HepG2 (cell line): Measurements from ENCODE around the gene RILPL1. TPM values are rescaled to one million over a fixed set of nuclear protein-coding genes. Genes with fewer than 3 reads are reported as not detected.

Experiments
- CHD4 ChIP-seq: fragments of 200-600 bp; sonication (generic); IDR thresholded peaks from 2 replicates; pipeline ENCODE4 v1.7.0; 2017; ENCODE audit warnings: mild to moderate bottlenecking, low read length, borderline replicate concordance
- CREB1 ChIP-seq, 2 experiments: fragments of 450-650 bp in 1 of 2; IDR thresholded peaks; 2 replicates each; pipeline ENCODE4 v1.6.1; 2016 to 2017; ENCODE audit warnings: control low read depth in 1 of 2, mild to moderate bottlenecking in 1 of 2, missing compliant biosample characterization in 1 of 2, missing genetic modification characterization in 1 of 2
- CREM ChIP-seq, 2 experiments: sonication (generic) in 1 of 2; formaldehyde crosslinking in 1 of 2; IDR thresholded peaks; 2 replicates each; pipeline versions ENCODE4 v1.4.0 to v1.6.1; 2016 to 2020; ENCODE audit warnings: antibody characterized with exemption in 1 of 2, mild to moderate bottlenecking in 1 of 2, missing genetic modification reagents in 1 of 2
- HNRNPL ChIP-seq: fragments of 200-400 bp; formaldehyde crosslinking; IDR thresholded peaks from 2 replicates; pipeline ENCODE4 v1.6.1; 2017; ENCODE audit warnings: mild to moderate bottlenecking, low read depth, low read length
- MEIS1 ChIP-seq: sonication (generic); formaldehyde crosslinking; IDR thresholded peaks from 2 replicates; pipeline ENCODE4 v1.9.0; 2021; ENCODE audit warnings: mild to moderate bottlenecking, missing genetic modification reagents, moderate library complexity, borderline replicate concordance
- NR2F6 ChIP-seq, 2 experiments: IDR thresholded peaks; 2 replicates each; pipeline ENCODE4 v1.6.1; 2016; ENCODE audit warnings: antibody characterized with exemption in 1 of 2, mild to moderate bottlenecking in 1 of 2
- PAX8 ChIP-seq: sonication (generic); formaldehyde crosslinking; IDR thresholded peaks from 2 replicates; pipeline ENCODE4 v1.8.0; 2022; ENCODE audit warnings: mild to moderate bottlenecking, missing genetic modification reagents, borderline replicate concordance
- PHF21A ChIP-seq: sonication (generic); formaldehyde crosslinking; IDR thresholded peaks from 2 replicates; pipeline ENCODE4 v1.5.0; 2020; ENCODE audit warnings: mild to moderate bottlenecking, missing genetic modification reagents
- PRPF4 ChIP-seq: fragments of 200-400 bp; formaldehyde crosslinking; IDR thresholded peaks from 2 replicates; pipeline ENCODE4 v1.6.1; 2016; ENCODE audit warnings: low read length, low read depth; ENCODE audit not compliant: poor library complexity, severe bottlenecking
- TFE3 ChIP-seq: IDR thresholded peaks from 2 replicates; pipeline ENCODE4 v1.6.1; 2016
- WIZ ChIP-seq: sonication (generic); formaldehyde crosslinking; IDR thresholded peaks from 2 replicates; pipeline ENCODE4 v1.5.1; 2020; ENCODE audit warnings: mild to moderate bottlenecking, missing genetic modification reagents
- ZNF234 ChIP-seq: sonication (generic); formaldehyde crosslinking; conservative IDR thresholded peaks from 2 replicates; pipeline ENCODE4 v1.5.1; 2020; ENCODE audit warnings: mild to moderate bottlenecking, missing genetic modification reagents
- ZNF256 ChIP-seq: sonication (generic); formaldehyde crosslinking; conservative IDR thresholded peaks from 2 replicates; pipeline ENCODE4 v1.4.0; 2020; ENCODE audit warnings: missing genetic modification reagents
- ZNF501 ChIP-seq: sonication (generic); formaldehyde crosslinking; IDR thresholded peaks from 2 replicates; pipeline ENCODE4 v1.5.1; 2020; ENCODE audit warnings: mild to moderate bottlenecking, moderate library complexity, missing genetic modification reagents
- ZNF652 ChIP-seq: IDR thresholded peaks from 2 replicates; pipeline ENCODE4 v1.6.1; 2016; ENCODE audit warnings: low read depth, borderline replicate concordance
- polyA plus RNA-seq, 8 experiments: library from polyadenylated mRNA; depleted of rRNA in 3 of 8; stranded (reverse) in 7 of 8; unstranded in 1 of 8; fragments of >200 nt; fragmentation: Illumina TruSeq in 4 of 8; extraction: Trizol in 4 of 8; gene quantifications; 2 replicates each; pipeline versions ENCODE4 v1.2.1 to v1.2.3, GENCODE V29; 2011 to 2016; ENCODE audit warnings: low read depth in 4 of 8, missing spikeins in 1 of 8, mixed read lengths in 1 of 8; ENCODE audit not compliant: insufficient read depth in 1 of 8
- total RNA-seq, 5 experiments: library from RNA; depleted of rRNA; stranded (reverse); fragments of >200 nt; fragmentation: Illumina TruSeq; extraction: Trizol; gene quantifications; 2 replicates each; pipeline ENCODE4 v1.2.3, GENCODE V29; 2016; ENCODE audit warnings: low read depth in 1 of 5
- TF ChIP-seq, protein P1 (sequence below): sonication (generic); formaldehyde crosslinking; IDR thresholded peaks from 2 replicates; pipeline ENCODE4 v1.9.0; 2021; ENCODE audit warnings: missing genetic modification reagents, borderline replicate concordance
- TF ChIP-seq, protein P2 (sequence below), 2 experiments: sonication (generic) in 1 of 2; formaldehyde crosslinking in 1 of 2; IDR thresholded peaks; 2 replicates each; pipeline versions ENCODE4 v1.6.1 to v1.9.0; 2014 to 2022; ENCODE audit warnings: antibody characterized with exemption in 1 of 2, borderline replicate concordance in 1 of 2, inconsistent platforms in 1 of 2, low read depth in 1 of 2, missing genetic modification reagents in 1 of 2

The RILPL1 gene
- total and polyA plus RNA-seq, 2 of the 13 experiments (the other 11 are each of a cell fraction or from before 2014, with no cell fraction given): 5.8 to 28.4 TPM

DNA sequence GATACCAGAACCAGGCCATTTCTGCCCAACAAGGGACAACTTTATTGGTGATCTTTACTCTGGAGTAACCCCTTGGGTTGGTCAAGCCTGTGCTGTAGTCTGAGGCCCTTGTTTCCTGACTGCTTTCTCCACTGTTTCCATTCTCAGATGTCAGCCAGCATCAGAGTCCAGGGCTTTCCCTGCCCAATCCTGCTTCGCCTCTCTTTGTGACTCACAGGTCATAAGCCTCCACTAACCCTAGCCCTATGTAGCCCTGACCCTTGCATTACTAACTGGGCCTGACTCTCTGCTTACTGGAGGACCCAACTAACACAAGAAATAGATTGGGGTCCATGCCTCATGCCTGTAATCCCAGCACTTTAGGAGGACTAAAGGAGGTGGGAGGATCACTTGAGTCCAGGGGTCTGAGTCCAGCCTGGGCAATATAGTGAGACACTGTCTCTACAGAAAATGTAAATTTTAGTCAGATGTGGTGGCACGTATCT is 84.2 kb downstream of the RILPL1 start (continued):
- TF ChIP-seq TFE3 (CRISPR knock-in tag): 0 out of 2 replicates have a peak, but pooled peaks have one; percentile 17
- no peak for TF ChIP-seq ZNF652
- TF ChIP-seq PAX8 (CRISPR knock-in tag): no peak
- TF ChIP-seq PRPF4: no peak
- TF ChIP-seq ZNF234 (CRISPR knock-in tag): no peak
- no peak for TF ChIP-seq HNRNPL
- peak; percentile 32; the same call in 1 of the 2 replicates for TF ChIP-seq ZNF501
- TF ChIP-seq NR2F6 (IDR thresholded peaks at IDR 0.05): peak; percentile 47
- TF ChIP-seq NR2F6 (CRISPR knock-in tag; IDR thresholded peaks at IDR 0.05): peak; percentile 27; the same call in 1 of the 2 replicates
- TF ChIP-seq, protein P1, sequence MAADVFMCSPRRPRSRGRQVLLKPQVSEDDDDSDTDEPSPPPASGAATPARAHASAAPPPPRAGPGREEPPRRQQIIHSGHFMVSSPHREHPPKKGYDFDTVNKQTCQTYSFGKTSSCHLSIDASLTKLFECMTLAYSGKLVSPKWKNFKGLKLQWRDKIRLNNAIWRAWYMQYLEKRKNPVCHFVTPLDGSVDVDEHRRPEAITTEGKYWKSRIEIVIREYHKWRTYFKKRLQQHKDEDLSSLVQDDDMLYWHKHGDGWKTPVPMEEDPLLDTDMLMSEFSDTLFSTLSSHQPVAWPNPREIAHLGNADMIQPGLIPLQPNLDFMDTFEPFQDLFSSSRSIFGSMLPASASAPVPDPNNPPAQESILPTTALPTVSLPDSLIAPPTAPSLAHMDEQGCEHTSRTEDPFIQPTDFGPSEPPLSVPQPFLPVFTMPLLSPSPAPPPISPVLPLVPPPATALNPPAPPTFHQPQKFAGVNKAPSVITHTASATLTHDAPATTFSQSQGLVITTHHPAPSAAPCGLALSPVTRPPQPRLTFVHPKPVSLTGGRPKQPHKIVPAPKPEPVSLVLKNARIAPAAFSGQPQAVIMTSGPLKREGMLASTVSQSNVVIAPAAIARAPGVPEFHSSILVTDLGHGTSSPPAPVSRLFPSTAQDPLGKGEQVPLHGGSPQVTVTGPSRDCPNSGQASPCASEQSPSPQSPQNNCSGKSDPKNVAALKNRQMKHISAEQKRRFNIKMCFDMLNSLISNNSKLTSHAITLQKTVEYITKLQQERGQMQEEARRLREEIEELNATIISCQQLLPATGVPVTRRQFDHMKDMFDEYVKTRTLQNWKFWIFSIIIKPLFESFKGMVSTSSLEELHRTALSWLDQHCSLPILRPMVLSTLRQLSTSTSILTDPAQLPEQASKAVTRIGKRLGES: no peak
- 0 out of 2 replicates have a peak, but pooled peaks have one; percentile 42 for TF ChIP-seq CHD4
- no peak for TF ChIP-seq CREM (IDR thresholded peaks at IDR 0.05)
- TF ChIP-seq CREM (CRISPR knock-in tag; IDR thresholded peaks at IDR 0.05): no peak
- no peak for TF ChIP-seq ZNF256 (CRISPR knock-in tag)
- TF ChIP-seq, protein P2, sequence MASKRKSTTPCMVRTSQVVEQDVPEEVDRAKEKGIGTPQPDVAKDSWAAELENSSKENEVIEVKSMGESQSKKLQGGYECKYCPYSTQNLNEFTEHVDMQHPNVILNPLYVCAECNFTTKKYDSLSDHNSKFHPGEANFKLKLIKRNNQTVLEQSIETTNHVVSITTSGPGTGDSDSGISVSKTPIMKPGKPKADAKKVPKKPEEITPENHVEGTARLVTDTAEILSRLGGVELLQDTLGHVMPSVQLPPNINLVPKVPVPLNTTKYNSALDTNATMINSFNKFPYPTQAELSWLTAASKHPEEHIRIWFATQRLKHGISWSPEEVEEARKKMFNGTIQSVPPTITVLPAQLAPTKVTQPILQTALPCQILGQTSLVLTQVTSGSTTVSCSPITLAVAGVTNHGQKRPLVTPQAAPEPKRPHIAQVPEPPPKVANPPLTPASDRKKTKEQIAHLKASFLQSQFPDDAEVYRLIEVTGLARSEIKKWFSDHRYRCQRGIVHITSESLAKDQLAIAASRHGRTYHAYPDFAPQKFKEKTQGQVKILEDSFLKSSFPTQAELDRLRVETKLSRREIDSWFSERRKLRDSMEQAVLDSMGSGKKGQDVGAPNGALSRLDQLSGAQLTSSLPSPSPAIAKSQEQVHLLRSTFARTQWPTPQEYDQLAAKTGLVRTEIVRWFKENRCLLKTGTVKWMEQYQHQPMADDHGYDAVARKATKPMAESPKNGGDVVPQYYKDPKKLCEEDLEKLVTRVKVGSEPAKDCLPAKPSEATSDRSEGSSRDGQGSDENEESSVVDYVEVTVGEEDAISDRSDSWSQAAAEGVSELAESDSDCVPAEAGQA (IDR thresholded peaks at IDR 0.05; ENCODE audit: low read depth): no peak
- TF ChIP-seq, protein P2 (CRISPR knock-in tag; IDR thresholded peaks at IDR 0.05; ENCODE audit: borderline replicate concordance): no peak
- no peak for TF ChIP-seq WIZ
- no peak; the same call in 1 of the 2 replicates for TF ChIP-seq PHF21A
- no peak for TF ChIP-seq MEIS1 (CRISPR knock-in tag)
- no peak for TF ChIP-seq CREB1 (IDR thresholded peaks at IDR 0.05)
- TF ChIP-seq CREB1 (CRISPR knock-in tag; IDR thresholded peaks at IDR 0.05): peak; percentile 50
